22Rv1 (cell line): ENCODE results near the gene SHC2.

Experiments
- H3K27ac ChIP-seq: fragments of 450-650 bp; 2 replicates; pipeline ENCODE4 v1.5.1; 2017
- CTCF ChIP-seq: fragments of 450-650 bp; IDR thresholded peaks from 2 replicates; pipeline ENCODE4 v1.5.1; 2017; ENCODE audit warnings: mild to moderate bottlenecking
- ZFX ChIP-seq: fragments of 450-650 bp; IDR thresholded peaks from 2 replicates; pipeline ENCODE4 v1.6.1; 2017; ENCODE audit warnings: antibody characterized with exemption, borderline replicate concordance

Gene SHC2

GRCh38 chr19:440391-441212 lies 20.2 kb downstream of the SHC2 start:
- no peak for TF ChIP-seq ZFX
- no peak overlapping the region for H3K27ac ChIP-seq

GRCh38 chr19:439167-439900 lies 21.5 kb downstream of the SHC2 start:
- TF ChIP-seq ZFX (no peak), CTCF (no peak)
- no peak overlapping the region for H3K27ac ChIP-seq

GRCh38 chr19:438416-438958 lies 22.3 kb downstream of the SHC2 start:
- no peak overlapping the region for H3K27ac ChIP-seq
- no peak for TF ChIP-seq ZFX

- TF ChIP-seq CTCF (no peak), ZFX (no peak)
- H3K27ac ChIP-seq: no peak overlapping the region
These were observed 23.8 kb downstream of the SHC2 start for GRCh38 chr19:437041-437440.

- H3K27ac ChIP-seq: no peak overlapping the region
- TF ChIP-seq ZFX: no peak
- no peak for TF ChIP-seq CTCF
These were observed 24.4 kb downstream of the SHC2 start for GRCh38 chr19:436413-436950.

- H3K27ac ChIP-seq: no peak overlapping the region
- no peak for TF ChIP-seq ZFX
- TF ChIP-seq CTCF: no peak
These were observed 25.0 kb downstream of the SHC2 start for GRCh38 chr19:435707-436412.

GRCh38 chr19:435056-435706 lies 25.7 kb downstream of the SHC2 start:
- TF ChIP-seq ZFX: no peak
- no peak for TF ChIP-seq CTCF
- no peak overlapping the region for H3K27ac ChIP-seq
